Upper lobe of left lung (tissue), 6 donors: ENCODE measurements around the gene DCAF16. TPM values are rescaled to one million over a fixed set of nuclear protein-coding genes. Genes with fewer than 3 reads are reported as not detected.

Experiments
- ATAC-seq, 2 donors: fragments of 200-7000 bp; cut with Tn5 transposase; one replicate each; pipeline ENCODE4 v1.9.1; 2022; ENCODE audit warnings: mild to moderate bottlenecking in 2 of 2, moderate library complexity in 2 of 2; ENCODE audit not compliant: low FRiP score in 2 of 2
- DNase-seq, 2 donors: peaks; one replicate each; pipeline ENCODE4 v3.0.0-alpha.2; 2019 to 2020
- H3K27ac ChIP-seq, 4 donors: fragments of 200-600 bp; sonication (generic); one replicate each; pipeline ENCODE4 v1.5.1; 2016 to 2019
- H3K27me3 ChIP-seq, 4 donors: fragments of 200-600 bp; sonication (generic); one replicate each; pipeline ENCODE4 v1.5.1; 2017 to 2019
- H3K36me3 ChIP-seq, 4 donors: fragments of 200-600 bp; sonication (generic); one replicate each; pipeline ENCODE4 v1.5.1; 2016 to 2019
- H3K4me1 ChIP-seq, 4 donors: fragments of 200-600 bp; sonication (generic); one replicate each; pipeline ENCODE4 v1.5.1; 2018 to 2019
- H3K4me3 ChIP-seq, 4 donors: fragments of 200-600 bp; sonication (generic); one replicate each; pipeline ENCODE4 v1.5.1; 2017 to 2019; ENCODE audit warnings: mild to moderate bottlenecking in 2 of 4, moderate library complexity in 1 of 4
- H3K9me3 ChIP-seq, 4 donors: fragments of 200-600 bp; sonication (generic); one replicate each; pipeline ENCODE4 v1.5.1; 2018 to 2019
- CTCF ChIP-seq, 6 experiments: fragments of 450-650 bp in 4 of 6; fragments of 200-600 bp in 2 of 6; sonication (generic) in 2 of 6; IDR thresholded peaks; one replicate each; pipeline ENCODE4 v1.5.1; 2016 to 2019; ENCODE audit warnings: antibody characterized with exemption in 6 of 6
- EP300 ChIP-seq, 4 donors: sonication (generic); formaldehyde crosslinking; IDR thresholded peaks; one replicate each; pipeline ENCODE4 v1.5.1; 2017; ENCODE audit warnings: antibody characterized with exemption in 4 of 4, control low read depth in 2 of 4
- POLR2A ChIP-seq, 4 donors: fragments of 450-650 bp; IDR thresholded peaks; one replicate each; pipeline ENCODE4 v1.5.1; 2016 to 2017; ENCODE audit warnings: antibody characterized with exemption in 4 of 4, mild to moderate bottlenecking in 2 of 4
- POLR2AphosphoS5 ChIP-seq, 2 donors: sonication (generic); formaldehyde crosslinking; IDR thresholded peaks; one replicate each; pipeline ENCODE4 v1.5.1; 2017; ENCODE audit warnings: antibody characterized with exemption in 2 of 2
- WGBS, 2 donors: methylation state at CpG; one replicate each; pipeline ENCODE4 v1.1.5; 2017 to 2018; 5-methylcytosine and 5-hydroxymethylcytosine counted together
- total RNA-seq, 6 donors: library from RNA; depleted of rRNA in 4 of 6; stranded (reverse); fragments of >200 nt in 4 of 6; gene quantifications; one replicate each; pipeline versions ENCODE4 v1.1.0 to v1.2.1, GENCODE V29; 2016 to 2021
- donor health status: DM: no; HTN: no; CAD: no; lungs with moderate emphysema.
- donor health status: DM: no; HTN: yes; CAD: no; lungs with severe emphysema.

DCAF16 gene
- total RNA-seq, 6 donors from 2014 or later, result 16.1 to 35.9 (median 21.8) TPM

DNA sequence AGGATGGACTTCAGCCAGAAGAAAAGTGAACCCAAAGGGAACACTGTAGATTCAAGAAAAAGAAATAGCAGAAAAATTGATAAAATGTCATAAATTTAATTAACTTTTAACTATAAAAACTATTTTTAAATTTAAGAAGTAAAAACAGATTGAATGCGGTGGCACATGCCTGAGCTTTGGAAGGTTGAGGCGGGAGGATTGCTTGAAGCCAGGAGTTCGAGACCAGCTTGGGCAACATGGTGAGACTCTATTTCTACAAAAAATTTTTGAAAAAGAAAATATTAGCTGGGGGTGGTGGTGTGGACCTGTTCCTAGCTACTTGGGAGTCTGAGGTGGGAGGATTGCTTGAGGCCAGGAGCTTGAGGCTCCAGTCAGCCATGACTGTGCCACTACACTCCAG, 32.1 kb downstream of the DCAF16 start:
- DNase-seq, result no peak
- Histone ChIP-seq H3K4me1 (peaks cover 11 to 24% (median 13%) of the 10 kb centered on the region in 4 donors), H3K27ac (no peak overlapping the region), H3K36me3 (no peaks in the 10 kb centered on the region), H3K9me3 (no peaks in the 10 kb centered on the region), H3K27me3 (peaks cover 0 to 11% (median 6%) of the 10 kb centered on the region in 4 donors), H3K4me3 (no peak overlapping the region)
- TF ChIP-seq POLR2AphosphoS5 (IDR thresholded peaks at IDR 0.05), result no peak
- TF ChIP-seq EP300 (IDR thresholded peaks at IDR 0.05), result no peak
- TF ChIP-seq CTCF (IDR thresholded peaks at IDR 0.05), result no peak
- no peak for TF ChIP-seq POLR2A (IDR thresholded peaks at IDR 0.05)
- ATAC-seq, result no peak
- WGBS, 2 donors, result 82 to 92% methylated on average over 3 of the region's 3 CpGs

DNA sequence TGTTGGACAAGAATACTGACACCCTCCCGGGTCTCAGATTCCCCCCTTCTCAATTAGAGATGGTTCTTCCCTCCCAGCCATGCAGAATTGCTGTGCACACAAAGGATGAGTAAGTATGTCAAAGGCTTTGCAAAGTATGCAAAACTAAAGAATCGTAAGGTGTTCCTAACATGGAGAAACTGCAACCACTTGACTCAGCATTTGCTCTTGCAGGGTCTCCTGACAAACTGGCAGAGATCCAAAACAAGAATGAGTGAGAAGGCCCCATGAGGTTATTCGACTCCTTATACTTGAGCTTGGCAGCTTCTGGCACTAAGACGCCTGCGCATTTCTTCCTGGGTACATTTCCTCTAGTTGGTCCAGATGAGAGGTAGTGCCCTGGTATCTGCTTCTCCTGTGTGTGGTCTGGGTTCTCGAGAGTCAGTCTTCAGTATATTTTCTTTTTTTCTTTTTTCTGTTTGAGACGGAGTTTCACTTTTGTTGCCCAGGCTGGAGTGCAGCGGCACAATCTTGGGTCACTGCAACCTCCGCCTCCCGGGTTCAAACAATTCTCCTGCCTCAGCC, 37.3 kb downstream of the DCAF16 start:
- H3K4me1 ChIP-seq, result peaks cover 0 to 4% (median 0%) of the 10 kb centered on the region in 4 donors
- no peak for DNase-seq
- TF ChIP-seq CTCF (IDR thresholded peaks at IDR 0.05) (no peak), POLR2A (IDR thresholded peaks at IDR 0.05) (no peak), EP300 (IDR thresholded peaks at IDR 0.05) (no peak), POLR2AphosphoS5 (IDR thresholded peaks at IDR 0.05) (no peak)
- no peaks in the 10 kb centered on the region for H3K36me3 ChIP-seq
- no peaks in the 10 kb centered on the region for H3K27me3 ChIP-seq
- 70 to 80% methylated on average over 10 of the region's 10 CpGs for WGBS, 2 donors
- ATAC-seq, result no peak
- no peaks in the 10 kb centered on the region for H3K9me3 ChIP-seq
- no peak overlapping the region for H3K4me3 ChIP-seq
- no peak overlapping the region for H3K27ac ChIP-seq

- TF ChIP-seq POLR2A (IDR thresholded peaks at IDR 0.05), result no peak
- TF ChIP-seq EP300 (IDR thresholded peaks at IDR 0.05), result no peak
- TF ChIP-seq CTCF (IDR thresholded peaks at IDR 0.05), result no peak
- TF ChIP-seq POLR2AphosphoS5 (IDR thresholded peaks at IDR 0.05), result no peak
- peak in 1 of 2 donors; percentile 62 for DNase-seq
These were observed 39.2 kb downstream of the DCAF16 start for GRCh38 chr4:17771284-17771908.

DNA sequence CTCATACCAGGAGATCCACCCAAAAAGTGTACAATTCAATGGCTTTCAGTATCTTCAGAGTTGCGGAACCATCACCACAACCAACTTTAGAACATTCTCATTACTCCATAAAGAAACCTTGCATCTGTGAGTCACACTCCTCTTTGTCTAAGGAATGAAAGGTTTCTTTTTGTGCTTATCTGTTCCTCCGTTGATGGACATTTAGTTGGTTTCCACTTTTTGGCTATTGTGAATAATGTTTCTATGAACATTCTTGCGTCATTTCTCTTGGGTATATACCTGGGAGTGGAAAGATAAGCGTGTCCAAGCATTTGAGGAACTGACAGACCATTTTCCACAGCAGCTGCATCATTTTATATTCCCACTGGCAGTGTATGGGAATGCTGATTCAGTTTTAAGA, 39.7 kb downstream of the DCAF16 start:
- no peak overlapping the region for H3K27ac ChIP-seq

More at GRCh38 chr4:17771284-17771908, 39.2 kb downstream of the DCAF16 start:
- Histone ChIP-seq H3K36me3 (no peaks in the 10 kb centered on the region), H3K4me1 (peaks cover 0 to 4% (median 0%) of the 10 kb centered on the region in 4 donors), H3K27me3 (no peaks in the 10 kb centered on the region), H3K9me3 (peaks cover 0 to 7% (median 0%) of the 10 kb centered on the region in 4 donors), H3K4me3 (no peak overlapping the region), H3K27ac (no peak overlapping the region)
- peak in 1 of 2 donors; percentile 74 for ATAC-seq
- WGBS, 2 donors, result 63 to 69% methylated on average over 8 of the region's 8 CpGs

More for the DNA sequence above, 39.7 kb downstream of the DCAF16 start:
- Histone ChIP-seq H3K36me3 (no peaks in the 10 kb centered on the region), H3K9me3 (peaks cover 0 to 7% (median 0%) of the 10 kb centered on the region in 4 donors), H3K4me1 (peaks cover 0 to 4% (median 0%) of the 10 kb centered on the region in 4 donors), H3K27me3 (no peaks in the 10 kb centered on the region), H3K4me3 (no peak overlapping the region)
- ATAC-seq, result no peak
- DNase-seq, result no peak
- WGBS, 2 donors, result 78 to 86% methylated on average over 4 of the region's 4 CpGs
- TF ChIP-seq CTCF (IDR thresholded peaks at IDR 0.05), result no peak
- TF ChIP-seq POLR2AphosphoS5 (IDR thresholded peaks at IDR 0.05), result no peak
- TF ChIP-seq POLR2A (IDR thresholded peaks at IDR 0.05), result no peak
- no peak for TF ChIP-seq EP300 (IDR thresholded peaks at IDR 0.05)
